Measurements from ENCODE around the gene NET1.

The NET1 gene

DNA sequence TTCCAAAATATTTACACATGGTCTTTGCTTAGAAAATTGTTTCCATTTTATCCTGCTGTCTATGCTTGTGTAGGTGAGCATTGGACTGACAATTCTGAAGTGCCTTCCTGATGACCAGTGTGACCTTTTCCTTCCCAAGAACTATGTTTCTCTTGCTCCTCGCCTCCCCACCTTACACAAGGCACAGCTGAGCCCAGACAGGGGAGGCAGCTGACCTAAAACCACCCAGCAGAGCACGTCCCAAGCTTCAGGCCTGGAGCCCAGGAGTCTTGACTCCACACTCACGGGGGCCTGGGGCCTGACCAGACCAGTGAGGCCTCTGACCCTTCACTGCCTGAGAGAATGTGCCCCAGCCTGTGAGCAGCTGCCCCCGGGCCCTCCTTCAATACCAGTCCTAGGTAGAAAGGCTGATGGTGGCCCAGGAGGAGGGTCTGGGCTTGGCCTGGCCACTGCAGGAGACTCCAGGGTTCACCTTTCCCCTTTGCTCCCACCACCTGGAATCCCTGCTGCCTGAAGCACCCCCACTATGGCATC is 80.0 kb downstream of the NET1 start:
- H3K9ac ChIP-seq (ENCODE audit: low read length) = no peak overlapping the region
- H3K4me1 ChIP-seq (ENCODE audit: low read length) = no peaks in the 10 kb centered on the region
- no peak overlapping the region for H2AFZ ChIP-seq (ENCODE audit: low read depth, low read length)
- H3K27ac ChIP-seq (ENCODE audit: low read length) = no peak overlapping the region
- H3K36me3 ChIP-seq (replicated peaks; ENCODE audit: low read depth, low read length) = no peaks in the 10 kb centered on the region
- TF ChIP-seq CTCF (IDR thresholded peaks at IDR 0.05; ENCODE audit: low read depth, low read length) = no peak
- TF ChIP-seq EZH2phosphoT487 (IDR thresholded peaks at IDR 0.05; ENCODE audit: low read depth) = no peak
- no peaks in the 10 kb centered on the region for H3K9me3 ChIP-seq (ENCODE audit: insufficient read depth, low read length)
- no peaks in the 10 kb centered on the region for H3K27me3 ChIP-seq (ENCODE audit: low read depth, low read length)
- H3K4me2 ChIP-seq (ENCODE audit: low read length) = no peak overlapping the region
- H3K79me2 ChIP-seq (ENCODE audit: low read length) = no peaks in the 10 kb centered on the region
- H3K4me3 ChIP-seq (ENCODE audit: low read length) = no peak overlapping the region
- H4K20me1 ChIP-seq (ENCODE audit: insufficient read depth, low read length) = no peaks in the 10 kb centered on the region

DNA sequence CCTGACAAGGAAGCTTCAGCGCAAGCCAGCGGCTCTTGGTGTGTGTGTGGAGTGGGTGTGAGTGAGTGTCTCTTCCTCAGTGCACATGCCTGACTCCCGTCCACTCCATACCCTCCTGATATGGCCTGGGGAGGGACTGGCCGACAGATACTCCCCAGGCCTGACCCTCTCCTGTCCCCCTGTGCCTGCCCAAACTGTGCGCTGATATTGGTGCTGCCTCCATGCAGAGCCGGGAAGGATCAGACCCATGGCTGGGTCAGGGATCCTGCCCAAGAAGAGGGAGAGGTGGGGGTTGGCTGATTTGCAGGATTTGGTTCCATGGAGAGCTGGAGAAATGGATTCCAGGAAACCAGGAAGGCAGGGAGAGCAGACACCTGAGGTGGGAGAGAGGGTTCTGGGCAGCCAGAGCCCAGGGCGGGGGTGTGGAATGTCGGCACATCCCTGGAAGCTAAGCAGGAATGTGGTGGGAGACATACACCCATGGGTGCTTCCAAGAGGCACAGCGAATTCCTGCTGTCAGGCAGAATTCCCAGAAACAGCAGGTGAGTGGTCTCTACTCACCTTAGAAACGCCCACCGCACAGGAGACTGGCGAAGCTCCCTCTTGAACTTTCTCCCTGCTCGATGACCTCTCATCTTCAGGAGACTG is 80.7 kb downstream of the NET1 start:
- H3K4me3 ChIP-seq (ENCODE audit: low read length) = no peak overlapping the region

DNA sequence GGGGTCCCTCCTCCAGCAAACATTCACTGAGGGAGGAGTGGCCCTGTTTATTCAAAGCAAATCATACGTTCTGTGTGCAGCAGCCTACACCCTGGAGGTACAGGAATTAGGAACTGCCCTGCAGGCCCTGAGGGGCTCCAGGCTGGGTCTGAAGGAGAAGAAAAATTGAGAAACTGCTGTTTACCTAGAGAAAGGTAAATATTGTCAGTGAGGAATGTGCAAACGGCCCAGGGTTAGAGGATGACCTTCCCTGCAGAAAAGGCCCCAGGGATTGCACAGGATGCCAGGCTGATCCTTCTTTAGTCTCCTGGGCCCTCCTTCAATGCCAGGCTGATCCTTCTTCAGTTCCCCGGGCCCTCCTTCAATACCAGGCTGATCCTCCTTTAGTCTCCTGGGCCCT is 81.3 kb downstream of the NET1 start:
- H2AFZ ChIP-seq (ENCODE audit: low read depth, low read length) = no peak overlapping the region
- H3K27me3 ChIP-seq (ENCODE audit: low read depth, low read length) = no peaks in the 10 kb centered on the region
- H3K4me2 ChIP-seq (ENCODE audit: low read length) = no peak overlapping the region
- no peaks in the 10 kb centered on the region for H3K79me2 ChIP-seq (ENCODE audit: low read length)
- no peak for TF ChIP-seq EZH2phosphoT487 (IDR thresholded peaks at IDR 0.05; ENCODE audit: low read depth)
- TF ChIP-seq CTCF (IDR thresholded peaks at IDR 0.05; ENCODE audit: low read depth, low read length) = no peak
- no peaks in the 10 kb centered on the region for H3K9me3 ChIP-seq (ENCODE audit: insufficient read depth, low read length)
- no peak overlapping the region for H3K9ac ChIP-seq (ENCODE audit: low read length)
- H4K20me1 ChIP-seq (ENCODE audit: insufficient read depth, low read length) = no peaks in the 10 kb centered on the region
- no peaks in the 10 kb centered on the region for H3K36me3 ChIP-seq (replicated peaks; ENCODE audit: low read depth, low read length)
- H3K4me3 ChIP-seq (ENCODE audit: low read length) = no peak overlapping the region
- no peak overlapping the region for H3K27ac ChIP-seq (ENCODE audit: low read length)
- H3K4me1 ChIP-seq (ENCODE audit: low read length) = no peaks in the 10 kb centered on the region

More for the DNA sequence above, 80.7 kb downstream of the NET1 start:
- Histone ChIP-seq H3K27ac (ENCODE audit: low read length) (no peak overlapping the region), H3K4me2 (ENCODE audit: low read length) (no peak overlapping the region), H3K9me3 (ENCODE audit: insufficient read depth, low read length) (no peaks in the 10 kb centered on the region), H4K20me1 (ENCODE audit: insufficient read depth, low read length) (no peaks in the 10 kb centered on the region), H2AFZ (ENCODE audit: low read depth, low read length) (no peak overlapping the region), H3K4me1 (ENCODE audit: low read length) (no peaks in the 10 kb centered on the region), H3K9ac (ENCODE audit: low read length) (no peak overlapping the region), H3K79me2 (ENCODE audit: low read length) (no peaks in the 10 kb centered on the region), H3K27me3 (ENCODE audit: low read depth, low read length) (no peaks in the 10 kb centered on the region), H3K36me3 (replicated peaks; ENCODE audit: low read depth, low read length) (no peaks in the 10 kb centered on the region)
- TF ChIP-seq CTCF (IDR thresholded peaks at IDR 0.05; ENCODE audit: low read depth, low read length) (no peak), EZH2phosphoT487 (IDR thresholded peaks at IDR 0.05; ENCODE audit: low read depth) (no peak)

DNA sequence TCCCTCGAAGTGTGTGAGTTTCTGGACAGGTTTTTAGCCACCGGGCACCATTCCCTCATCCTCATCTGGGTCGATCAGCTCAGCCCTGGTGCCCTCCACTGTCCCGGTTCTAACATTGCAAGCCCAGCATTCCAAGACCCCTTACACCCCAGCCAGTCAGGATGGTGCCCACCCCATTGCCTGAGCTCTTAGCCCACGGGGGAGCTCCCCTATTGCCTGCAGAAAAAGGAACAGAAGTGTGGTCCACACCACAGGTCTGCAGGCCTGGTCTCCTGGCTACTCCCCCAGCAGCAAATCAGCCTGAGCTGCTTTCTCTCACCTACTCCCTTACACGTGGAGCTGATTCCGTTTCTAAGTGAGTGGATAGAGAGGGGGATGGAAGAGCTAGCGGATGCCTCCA is 82.3 kb downstream of the NET1 start:
- H3K4me1 ChIP-seq (ENCODE audit: low read length) = no peaks in the 10 kb centered on the region
- no peak overlapping the region for H3K27ac ChIP-seq (ENCODE audit: low read length)
- H3K9ac ChIP-seq (ENCODE audit: low read length) = no peak overlapping the region
- no peaks in the 10 kb centered on the region for H3K27me3 ChIP-seq (ENCODE audit: low read depth, low read length)
- H3K9me3 ChIP-seq (ENCODE audit: insufficient read depth, low read length) = no peaks in the 10 kb centered on the region
- no peaks in the 10 kb centered on the region for H3K36me3 ChIP-seq (replicated peaks; ENCODE audit: low read depth, low read length)
- no peak overlapping the region for H3K4me3 ChIP-seq (ENCODE audit: low read length)
- H2AFZ ChIP-seq (ENCODE audit: low read depth, low read length) = no peak overlapping the region
- no peaks in the 10 kb centered on the region for H4K20me1 ChIP-seq (ENCODE audit: insufficient read depth, low read length)
- no peaks in the 10 kb centered on the region for H3K79me2 ChIP-seq (ENCODE audit: low read length)
- no peak overlapping the region for H3K4me2 ChIP-seq (ENCODE audit: low read length)
- TF ChIP-seq EZH2phosphoT487 (IDR thresholded peaks at IDR 0.05; ENCODE audit: low read depth) (no peak), CTCF (IDR thresholded peaks at IDR 0.05; ENCODE audit: low read depth, low read length) (no peak)
